ENCODE measurements around the gene PRR20C. TPM values are rescaled to one million over a fixed set of nuclear protein-coding genes. Genes with fewer than 3 reads are reported as not detected.

Gene PRR20C
- total RNA-seq, 1 donor: not detected

Other genes starting within 250 kb of the PRR20C start
- not detected for gene PRR20A, start 13.1 kb upstream of the PRR20C start, total RNA-seq
- not detected for gene PRR20B, start 6.6 kb upstream of the PRR20C start, total RNA-seq
- gene PRR20D, start 6.6 kb downstream of the PRR20C start, total RNA-seq: not detected
- not detected for gene PRR20E, start 13.1 kb downstream of the PRR20C start, total RNA-seq

Data from mononuclear cell (primary cell).